ENCODE data around the gene STAP1.
A peak's percentile ranks its signal among the peaks of the same experiment; 100 is the strongest.

Gene STAP1

GRCh38 chr4:67549123-67549522, 9.4 kb upstream of the STAP1 start:
- peak; percentile 72 for TF ChIP-seq RAD21 (IDR thresholded peaks at IDR 0.05; ENCODE audit: low read depth)
- no peak for TF ChIP-seq ZBTB7A (IDR thresholded peaks at IDR 0.05; ENCODE audit: low read depth)

- TF ChIP-seq TAF1 (IDR thresholded peaks at IDR 0.05; ENCODE audit: low read depth), result no peak
- no peak for TF ChIP-seq FOXM1 (IDR thresholded peaks at IDR 0.05; ENCODE audit: borderline replicate concordance, low read depth)
- TF ChIP-seq EP300 (IDR thresholded peaks at IDR 0.05; ENCODE audit: borderline replicate concordance), result no peak
- no peak for TF ChIP-seq RAD21 (IDR thresholded peaks at IDR 0.05; ENCODE audit: low read depth)
- TF ChIP-seq ZBTB7A (IDR thresholded peaks at IDR 0.05; ENCODE audit: low read depth), result no peak
- no peak for TF ChIP-seq USF1 (IDR thresholded peaks at IDR 0.05)
- no peak for TF ChIP-seq CREB1 (IDR thresholded peaks at IDR 0.05; ENCODE audit: low read depth)
- TF ChIP-seq TEAD4 (IDR thresholded peaks at IDR 0.05), result no peak
These were observed 8.1 kb upstream of the STAP1 start for GRCh38 chr4:67550451-67550850.

- TF ChIP-seq REST (IDR thresholded peaks at IDR 0.05; ENCODE audit: low read depth) (no peak), TCF12 (IDR thresholded peaks at IDR 0.05; ENCODE audit: low read depth) (no peak), FOXM1 (IDR thresholded peaks at IDR 0.05; ENCODE audit: borderline replicate concordance, low read depth) (no peak), TAF1 (IDR thresholded peaks at IDR 0.05; ENCODE audit: low read depth) (no peak), NFIC (IDR thresholded peaks at IDR 0.05) (no peak), MAX (IDR thresholded peaks at IDR 0.05) (no peak), TEAD4 (IDR thresholded peaks at IDR 0.05) (no peak), USF1 (IDR thresholded peaks at IDR 0.05) (no peak), RAD21 (IDR thresholded peaks at IDR 0.05; ENCODE audit: low read depth) (no peak), EGR1 (IDR thresholded peaks at IDR 0.05) (no peak), ZBTB7A (IDR thresholded peaks at IDR 0.05; ENCODE audit: low read depth) (no peak)
These were observed 7.7 kb upstream of the STAP1 start for GRCh38 chr4:67550857-67551256.

- TF ChIP-seq EGR1 (IDR thresholded peaks at IDR 0.05) (no peak), REST (IDR thresholded peaks at IDR 0.05; ENCODE audit: low read depth) (no peak), CREB1 (IDR thresholded peaks at IDR 0.05; ENCODE audit: low read depth) (no peak), TAF1 (IDR thresholded peaks at IDR 0.05; ENCODE audit: low read depth) (no peak), RAD21 (IDR thresholded peaks at IDR 0.05; ENCODE audit: low read depth) (no peak), EP300 (IDR thresholded peaks at IDR 0.05; ENCODE audit: borderline replicate concordance) (no peak), NFIC (IDR thresholded peaks at IDR 0.05) (no peak)
These were observed 4.4 kb upstream of the STAP1 start for GRCh38 chr4:67554096-67554495.

- TF ChIP-seq TAF1 (IDR thresholded peaks at IDR 0.05; ENCODE audit: low read depth) (no peak), YY1 (IDR thresholded peaks at IDR 0.05; ENCODE audit: low read depth) (no peak)
These were observed 3.1 kb upstream of the STAP1 start for GRCh38 chr4:67555447-67555846.

- TF ChIP-seq TEAD4 (IDR thresholded peaks at IDR 0.05) (no peak), TAF1 (IDR thresholded peaks at IDR 0.05; ENCODE audit: low read depth) (no peak), EP300 (IDR thresholded peaks at IDR 0.05; ENCODE audit: borderline replicate concordance) (no peak), EGR1 (IDR thresholded peaks at IDR 0.05) (no peak), ZBTB7A (IDR thresholded peaks at IDR 0.05; ENCODE audit: low read depth) (no peak), NFIC (IDR thresholded peaks at IDR 0.05) (no peak), FOXM1 (IDR thresholded peaks at IDR 0.05; ENCODE audit: borderline replicate concordance, low read depth) (no peak), REST (IDR thresholded peaks at IDR 0.05; ENCODE audit: low read depth) (no peak), CREB1 (IDR thresholded peaks at IDR 0.05; ENCODE audit: low read depth) (no peak), RAD21 (IDR thresholded peaks at IDR 0.05; ENCODE audit: low read depth) (no peak), TCF12 (IDR thresholded peaks at IDR 0.05; ENCODE audit: low read depth) (no peak), USF1 (IDR thresholded peaks at IDR 0.05) (no peak), CEBPB (IDR thresholded peaks at IDR 0.05) (no peak), YY1 (IDR thresholded peaks at IDR 0.05; ENCODE audit: low read depth) (no peak), MAX (IDR thresholded peaks at IDR 0.05) (no peak)
These were observed 2.1 kb upstream of the STAP1 start for GRCh38 chr4:67556436-67556835.

Data from Ishikawa (cell line).